ENCODE measurements around the gene TBL1Y.
"Not testable (repeated sequence)": the region's sequence is repeated elsewhere in the genome, so short reads cannot be mapped to it uniquely, and the experiment has no call there.

Gene TBL1Y

GRCh38 chrY:6974971-6975370 lies 64.5 kb downstream of the TBL1Y start:
- no peak for DNase-seq (ENCODE audit: low read depth)

- DNase-seq (ENCODE audit: low read depth): no peak
Observed at GRCh38 chrY:6977783-6978182, 67.3 kb downstream of the TBL1Y start.

- DNase-seq (ENCODE audit: low read depth): no peak
Observed at GRCh38 chrY:6983221-6983620, 72.7 kb downstream of the TBL1Y start.

DNA sequence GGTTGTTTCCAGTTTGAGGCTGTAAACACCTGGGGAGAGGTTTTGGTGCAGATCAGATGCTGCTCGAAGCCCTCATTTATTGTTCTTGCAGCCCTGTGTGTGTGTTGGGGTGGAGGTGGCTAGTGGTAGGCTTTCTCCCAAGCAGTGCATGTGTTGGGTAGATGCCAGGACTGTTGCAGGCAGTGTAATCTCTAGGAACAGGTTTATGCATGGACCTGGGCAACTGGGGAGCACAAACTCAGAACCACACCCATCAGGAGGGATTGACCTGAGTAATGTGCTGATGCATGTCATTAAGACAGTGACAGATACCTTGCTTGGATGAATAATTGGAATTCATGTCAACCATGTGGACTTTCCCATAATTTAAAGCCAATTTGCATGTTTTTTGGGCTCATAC lies 77.3 kb downstream of the TBL1Y start:
- no peak for DNase-seq (ENCODE audit: low read depth)

GRCh38 chrY:6989886-6990620 lies 79.6 kb downstream of the TBL1Y start:
- DNase-seq (ENCODE audit: low read depth): no peak

DNA sequence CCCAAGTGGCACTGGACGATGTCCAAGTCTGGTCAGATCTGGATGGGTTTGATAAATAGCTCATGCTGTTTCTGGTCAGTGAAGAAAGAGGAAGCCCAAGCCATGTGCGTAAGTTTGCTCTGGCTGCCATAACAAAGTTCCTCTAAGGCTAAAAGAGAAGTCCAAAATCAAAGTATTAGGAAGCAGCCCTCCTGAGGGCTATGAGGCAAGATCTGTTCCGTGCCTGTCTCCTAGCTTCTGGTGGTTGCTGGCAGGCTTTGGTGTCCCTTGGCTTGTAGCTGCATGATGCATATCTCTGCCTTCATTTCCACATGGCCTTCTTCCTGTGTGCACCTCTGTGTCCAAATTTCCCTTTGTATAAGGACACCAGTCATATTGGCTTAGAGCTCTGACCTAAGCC lies 81.5 kb downstream of the TBL1Y start:
- no peak for DNase-seq (ENCODE audit: low read depth)

- no peak for DNase-seq (ENCODE audit: low read depth)
Observed at GRCh38 chrY:6995987-6996386, 85.5 kb downstream of the TBL1Y start.

- DNase-seq (ENCODE audit: low read depth): no peak
Observed at GRCh38 chrY:6997503-6998066, 87.1 kb downstream of the TBL1Y start.

DNA sequence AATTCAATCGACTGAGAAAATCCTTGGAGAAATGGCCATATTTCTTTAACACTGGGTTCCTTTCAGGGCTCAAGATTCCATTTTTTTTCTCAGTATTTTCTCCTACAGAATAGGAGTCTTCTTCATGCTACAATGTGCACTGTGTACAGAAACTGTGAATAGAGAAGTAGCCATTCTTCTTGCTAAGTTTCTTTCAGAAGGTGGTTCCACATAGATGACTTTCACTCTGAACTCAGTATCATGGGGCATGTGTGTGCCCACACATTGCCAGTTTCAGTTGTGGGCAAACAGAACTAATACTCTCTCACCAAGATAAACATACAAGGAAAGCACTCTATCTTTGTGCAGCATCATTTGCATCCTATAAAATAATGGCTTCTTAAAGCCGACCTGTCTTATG lies 89.4 kb downstream of the TBL1Y start:
- no peak for DNase-seq (ENCODE audit: low read depth)

DNA sequence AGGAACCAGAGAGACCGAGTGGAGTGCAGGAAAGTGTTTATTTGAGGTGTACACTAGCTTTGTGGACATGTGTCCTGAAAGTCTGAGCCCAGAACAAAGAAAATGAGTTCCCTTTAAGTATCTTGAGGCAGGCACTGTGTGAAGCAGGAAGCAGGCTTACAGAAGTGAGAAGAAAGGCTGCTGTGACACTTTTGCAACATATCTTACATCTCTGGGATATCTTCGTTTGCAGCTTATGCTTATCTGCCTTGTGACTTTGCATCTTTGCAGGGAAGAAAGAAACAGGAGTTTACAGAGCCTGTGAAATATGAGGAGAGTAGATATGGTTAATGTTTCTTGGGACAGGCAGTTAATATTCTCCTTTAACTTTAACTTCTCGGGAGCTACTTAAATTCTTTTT lies 92.1 kb downstream of the TBL1Y start:
- DNase-seq (ENCODE audit: low read depth): no peak

DNA sequence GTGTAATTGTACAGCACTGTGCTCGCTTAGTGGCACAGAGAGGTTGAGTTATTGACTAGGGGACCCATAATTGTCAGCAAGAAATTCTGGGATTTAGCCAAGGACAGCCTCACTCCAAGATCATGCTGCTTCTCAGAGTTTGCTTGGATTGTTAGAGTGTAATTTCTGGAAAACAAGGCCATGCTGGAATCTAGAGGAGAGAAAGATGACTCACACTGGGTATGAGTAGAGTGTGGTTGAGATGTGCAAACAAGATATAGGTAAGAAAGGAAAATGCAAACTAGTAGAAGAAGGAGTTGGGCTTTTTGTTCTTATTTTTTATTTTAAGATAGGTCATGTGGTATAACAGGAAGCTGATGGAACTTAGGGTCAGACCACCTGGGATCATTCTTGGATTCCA lies 97.4 kb downstream of the TBL1Y start:
- no peak for DNase-seq (ENCODE audit: low read depth)

- no peak for DNase-seq (ENCODE audit: low read depth)
Observed at GRCh38 chrY:7008578-7009355, 98.3 kb downstream of the TBL1Y start.

GRCh38 chrY:7013051-7013450 lies 102.6 kb downstream of the TBL1Y start:
- no peak for DNase-seq (ENCODE audit: low read depth)

DNA sequence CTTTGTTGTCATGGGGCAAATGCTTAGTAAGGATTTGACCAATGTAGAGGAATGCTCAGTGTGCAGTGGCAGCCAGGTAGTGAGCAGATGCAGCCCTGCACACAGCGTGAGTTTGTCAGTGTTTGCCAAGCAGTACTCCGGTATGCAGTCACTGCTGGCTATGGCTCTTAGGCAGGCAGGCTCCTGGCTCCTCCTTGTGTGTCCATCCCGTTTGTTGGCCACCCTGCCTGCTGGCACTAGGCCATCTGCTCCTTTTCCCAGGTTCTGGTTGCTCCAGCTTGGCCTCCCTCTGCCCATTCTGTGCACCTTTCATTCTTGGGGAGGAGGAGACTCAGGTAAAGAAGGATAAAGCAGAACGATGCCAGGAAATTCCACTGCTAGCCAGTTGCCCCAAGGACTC lies 106.0 kb downstream of the TBL1Y start:
- no peak for DNase-seq (ENCODE audit: low read depth)

- DNase-seq (ENCODE audit: low read depth): no peak
Observed at GRCh38 chrY:7017244-7018080, 107.0 kb downstream of the TBL1Y start.

GRCh38 chrY:7039037-7039436 lies 128.5 kb downstream of the TBL1Y start:
- no peak for DNase-seq (ENCODE audit: low read depth)

GRCh38 chrY:7040662-7041061 lies 130.2 kb downstream of the TBL1Y start:
- no peak for DNase-seq (ENCODE audit: low read depth)

DNA sequence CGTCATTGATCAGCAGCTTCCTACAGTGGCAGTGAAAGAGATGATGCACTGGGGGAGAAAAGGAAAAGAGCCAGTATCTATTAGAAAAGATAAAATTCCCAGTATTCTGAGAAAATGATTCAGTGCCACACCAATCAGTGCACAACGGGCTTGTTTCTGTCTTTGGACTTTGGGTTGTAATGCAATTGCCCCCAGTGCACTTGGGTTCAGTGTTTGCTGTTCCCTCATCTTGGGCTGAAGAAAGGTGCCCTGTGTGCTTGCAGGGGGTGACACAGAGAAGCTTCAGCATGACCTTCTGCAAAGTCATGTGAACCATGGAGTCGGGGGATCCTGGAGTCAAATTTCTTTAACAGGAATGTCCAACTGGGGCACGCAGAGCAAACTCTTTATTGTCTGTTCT lies 131.5 kb downstream of the TBL1Y start:
- no peak for DNase-seq (ENCODE audit: low read depth)

DNA sequence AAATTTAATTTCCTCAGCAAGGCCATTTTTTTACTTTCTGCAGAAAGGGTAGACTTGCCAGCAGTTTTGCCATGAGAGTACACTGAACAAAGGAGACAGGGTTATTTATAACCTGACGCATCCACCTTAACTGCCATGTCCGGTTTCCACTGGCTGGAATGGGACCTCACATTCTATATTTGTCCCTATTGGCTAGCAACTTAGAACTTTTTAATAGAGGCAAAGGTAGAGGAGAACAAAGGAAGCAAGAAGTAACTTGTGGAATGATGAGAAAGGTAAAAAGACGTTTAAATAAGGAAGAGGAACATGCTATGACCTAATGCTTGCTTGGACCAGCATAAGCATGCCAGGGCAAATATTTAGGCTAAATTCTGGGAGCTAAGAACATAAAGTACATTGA lies 142.0 kb downstream of the TBL1Y start:
- not testable (repeated sequence) for DNase-seq (ENCODE audit: low read depth)

- no peak for DNase-seq (ENCODE audit: low read depth)
Observed at GRCh38 chrY:7056886-7057285, 146.4 kb downstream of the TBL1Y start.

DNA sequence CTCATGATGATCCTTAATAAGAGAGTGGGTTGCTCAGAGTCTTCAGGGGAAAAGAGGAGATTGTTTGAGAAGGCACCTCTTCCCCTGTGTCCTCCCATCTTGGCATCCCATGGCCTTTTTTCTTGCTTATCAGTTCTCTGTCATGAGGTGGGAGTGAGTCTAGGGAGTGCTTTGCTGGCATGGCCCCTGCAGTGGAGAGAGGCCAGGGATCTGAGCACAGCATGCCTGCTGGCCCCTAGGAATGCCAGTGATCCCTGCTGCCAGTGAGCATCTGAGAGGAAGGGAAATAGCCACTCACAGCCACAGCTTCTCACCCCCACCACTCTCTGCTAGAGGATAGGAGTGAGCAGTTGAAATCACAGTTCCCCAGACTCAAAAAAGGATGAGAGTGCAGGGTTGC lies 168.2 kb downstream of the TBL1Y start:
- DNase-seq (ENCODE audit: low read depth): no peak

- not testable (repeated sequence) for DNase-seq (ENCODE audit: low read depth)
Observed at GRCh38 chrY:7080548-7080947, 170.1 kb downstream of the TBL1Y start.

Data from non-pigmented ciliary epithelial cell (primary cell).